ENCODE results near the gene YWHAH. TPM values are rescaled to one million over a fixed set of nuclear protein-coding genes. Genes with fewer than 3 reads are reported as not detected.
A peak's percentile ranks its signal among the peaks of the same experiment; 100 is the strongest.

The YWHAH gene
- total and polyA plus RNA-seq, 2 donors (not counting 1 experiment from before 2014, with no cell fraction given) = 32.6 to 51.1 TPM

GRCh38 chr22:31940506-31940905 lies 3.8 kb upstream of the YWHAH start:
- Histone ChIP-seq H3K27me3 (replicated peaks in 1 of 4; ENCODE audit: control extremely low read depth in 1 of 4, control insufficient read depth in 3 of 4, insufficient read depth in 4 of 4, low read length in 3 of 4) (no peaks in the 10 kb centered on the region), H2AFZ (ENCODE audit: insufficient read depth, low read depth, low read length, poor library complexity, severe bottlenecking) (no peak overlapping the region), H3K9ac (ENCODE audit: low read length) (no peak overlapping the region), H3K4me3 (ENCODE audit: control extremely low read depth in 1 of 5, extremely low read depth in 1 of 5, insufficient read depth in 1 of 5, low read depth in 2 of 5, low read length in 4 of 5) (no peak overlapping the region), H3K4me1 (ENCODE audit: control insufficient read depth in 2 of 2, insufficient read depth in 2 of 2, low read length in 2 of 2) (peaks cover 12 to 14% of the 10 kb centered on the region in 2 donors), H3K36me3 (replicated peaks in 1 of 2; ENCODE audit: control extremely low read depth in 1 of 2, control insufficient read depth in 1 of 2, extremely low read depth in 1 of 2, insufficient read depth in 2 of 2, low read length in 1 of 2) (no peaks in the 10 kb centered on the region), H4K20me1 (ENCODE audit: control insufficient read depth, insufficient read depth, low read length, poor library complexity, severe bottlenecking) (no peaks in the 10 kb centered on the region), H3K4me2 (replicated peaks; ENCODE audit: low read depth, low read length, poor library complexity, severe bottlenecking) (no peak overlapping the region), H3K79me2 (ENCODE audit: control insufficient read depth, insufficient read depth, low read length) (no peaks in the 10 kb centered on the region), H3K27ac (ENCODE audit: low read length in 2 of 2) (no peak overlapping the region), H3K9me3 (ENCODE audit: control extremely low read depth in 1 of 3, control insufficient read depth in 2 of 3, insufficient read depth in 1 of 3, low read length in 2 of 3) (no peaks in the 10 kb centered on the region)
- intact Hi-C loops (cut with micrococcal nuclease) = loop anchor here (5.0 to 10.0 kb wide), 5 partner anchors 66 to 1673 kb away; partner anchors contain the start of genes LIMK2, MORC2, OSM and SFI1
- no peak for DNase-seq
- ChIA-PET POLR2A (no interaction called here), CTCF (no interaction called here)
- Mint-ChIP-seq H3K4me1 (peaks cover 11% of the 10 kb centered on the region), H3K27ac (no peak overlapping the region), H3K27me3 (no peaks in the 10 kb centered on the region), H3K4me3 (no peak overlapping the region), H3K9me3 (ENCODE audit: insufficient read depth) (no peaks in the 10 kb centered on the region)
- ATAC-seq (ENCODE audit: low read depth) = no peak
- WGBS (ENCODE audit: insufficient coverage) = 89% methylated on average over 6 of the region's 9 CpGs
- TF ChIP-seq EZH2 (IDR thresholded peaks at IDR 0.05; ENCODE audit: borderline replicate concordance, insufficient read depth, low read depth, low read length, poor library complexity, severe bottlenecking) = no peak
- no peak for TF ChIP-seq CTCF (IDR thresholded peaks at IDR 0.05)

GRCh38 chr22:31942091-31942490 lies 2.2 kb upstream of the YWHAH start:
- TF ChIP-seq EZH2 (IDR thresholded peaks at IDR 0.05; ENCODE audit: borderline replicate concordance, insufficient read depth, low read depth, low read length, poor library complexity, severe bottlenecking) = no peak
- TF ChIP-seq CTCF (IDR thresholded peaks at IDR 0.05) = no peak
- H3K9me3 ChIP-seq (ENCODE audit: control extremely low read depth in 1 of 3, control insufficient read depth in 2 of 3, insufficient read depth in 1 of 3, low read length in 2 of 3) = no peaks in the 10 kb centered on the region
- peak overlapping the region; percentile 48 for H3K4me3 Mint-ChIP-seq
- ATAC-seq (ENCODE audit: low read depth) (no peak), DNase-seq (no peak)
- POLR2A ChIA-PET = no interaction called here
- no peak overlapping the region for H3K4me3 ChIP-seq (ENCODE audit: control extremely low read depth in 1 of 5, extremely low read depth in 1 of 5, insufficient read depth in 1 of 5, low read depth in 2 of 5, low read length in 4 of 5)
- no peak overlapping the region for H3K27ac ChIP-seq (ENCODE audit: low read length in 2 of 2)
- peak overlapping the region; percentile 62 for H3K27ac Mint-ChIP-seq
- no peak overlapping the region for H3K4me2 ChIP-seq (replicated peaks; ENCODE audit: low read depth, low read length, poor library complexity, severe bottlenecking)
- H3K79me2 ChIP-seq (ENCODE audit: control insufficient read depth, insufficient read depth, low read length) = peaks cover 4% of the 10 kb centered on the region
- no peaks in the 10 kb centered on the region for H3K9me3 Mint-ChIP-seq (ENCODE audit: insufficient read depth)
- no peaks in the 10 kb centered on the region for H3K27me3 Mint-ChIP-seq
- peaks cover 1% of the 10 kb centered on the region for H4K20me1 ChIP-seq (ENCODE audit: control insufficient read depth, insufficient read depth, low read length, poor library complexity, severe bottlenecking)
- no peaks in the 10 kb centered on the region for H3K27me3 ChIP-seq (replicated peaks in 1 of 4; ENCODE audit: control extremely low read depth in 1 of 4, control insufficient read depth in 3 of 4, insufficient read depth in 4 of 4, low read length in 3 of 4)
- H3K4me1 Mint-ChIP-seq = peaks cover 13% of the 10 kb centered on the region
- no peak overlapping the region for H2AFZ ChIP-seq (ENCODE audit: insufficient read depth, low read depth, low read length, poor library complexity, severe bottlenecking)
- H3K9ac ChIP-seq (ENCODE audit: low read length) = no peak overlapping the region
- no peaks in the 10 kb centered on the region for H3K36me3 ChIP-seq (replicated peaks in 1 of 2; ENCODE audit: control extremely low read depth in 1 of 2, control insufficient read depth in 1 of 2, extremely low read depth in 1 of 2, insufficient read depth in 2 of 2, low read length in 1 of 2)
- peaks cover 24 to 30% of the 10 kb centered on the region in 2 donors for H3K4me1 ChIP-seq (ENCODE audit: control insufficient read depth in 2 of 2, insufficient read depth in 2 of 2, low read length in 2 of 2)
- CTCF ChIA-PET = interaction anchor here (0.6 to 1.0 kb wide), 2 partner anchors 28 to 629 kb away, joined by 3 read pairs; no protein-coding TSS in a partner anchor
- intact Hi-C loops (cut with micrococcal nuclease) = loop anchor here (5.0 to 10.0 kb wide), 5 partner anchors 67 to 1675 kb away; partner anchors contain the start of genes LIMK2, MORC2, OSM and SFI1
- WGBS (ENCODE audit: insufficient coverage) = 100% methylated on average over 4 of the region's 5 CpGs
